ENCODE measurements around the gene TPCN1.

- TF ChIP-seq CTCF (IDR thresholded peaks at IDR 0.05; ENCODE audit: poor library complexity) (no peak), EZH2 (IDR thresholded peaks at IDR 0.05; ENCODE audit: borderline replicate concordance) (no peak), EZH2phosphoT487 (IDR thresholded peaks at IDR 0.05; ENCODE audit: low read depth, severe bottlenecking, unreplicated experiment) (no peak)
These were observed 7.2 kb downstream of the TPCN1 start for GRCh38 chr12:113228394-113229028.

Measured in hepatocyte (in vitro differentiated cells).